Measurements from ENCODE around the gene ATOX1. TPM values are rescaled to one million over a fixed set of nuclear protein-coding genes. Genes with fewer than 3 reads are reported as not detected.

Gene ATOX1
- total RNA-seq, 4 donors from 2014 or later = 61.6 to 145 (median 74.6) TPM

GRCh38 chr5:151758141-151758429 is 346 bp downstream of the ATOX1 start:
- no peaks in the 10 kb centered on the region for H3K9me3 ChIP-seq
- peak; percentile 40 for ATAC-seq
- peak overlapping the region; percentile 30 to 92 (median 88) for H3K27ac ChIP-seq
- 0% methylated on average over 3 of the region's 11 CpGs; no CpG with 5 or more reads in 1 of the 2 donors for WGBS, 2 donors (ENCODE audit: low coverage in 1 of 2)
- H3K27me3 ChIP-seq = no peaks in the 10 kb centered on the region
- H3K4me3 ChIP-seq = peak overlapping the region; percentile 79 to 82
- H3K36me3 ChIP-seq = peaks cover 0 to 6% of the 10 kb centered on the region in 2 donors
- no peak for TF ChIP-seq CTCF (IDR thresholded peaks at IDR 0.05)
- TF ChIP-seq POLR2AphosphoS5 (IDR thresholded peaks at IDR 0.05) = no peak
- TF ChIP-seq EP300 (IDR thresholded peaks at IDR 0.05) = no peak
- no peak for TF ChIP-seq POLR2A (IDR thresholded peaks at IDR 0.05)
- peaks cover 4 to 39% (median 12%) of the 10 kb centered on the region in 3 donors for H3K4me1 ChIP-seq

GRCh38 chr5:151757233-151758140 is 944 bp downstream of the ATOX1 start:
- Histone ChIP-seq H3K27me3 (no peaks in the 10 kb centered on the region), H3K9me3 (no peaks in the 10 kb centered on the region), H3K4me3 (peak overlapping the region; percentile 79 to 82), H3K27ac (peak overlapping the region in 3 of 4 donors; percentile 87 to 92 (median 89)), H3K36me3 (peaks cover 0 to 12% of the 10 kb centered on the region in 2 donors), H3K4me1 (peaks cover 4 to 39% (median 12%) of the 10 kb centered on the region in 3 donors)
- WGBS, 2 donors (ENCODE audit: low coverage in 1 of 2) = 0 to 9% methylated on average over 1 to 6 of the region's 9 CpGs
- TF ChIP-seq POLR2AphosphoS5 (IDR thresholded peaks at IDR 0.05) (no peak), POLR2A (IDR thresholded peaks at IDR 0.05) (no peak), EP300 (IDR thresholded peaks at IDR 0.05) (no peak), CTCF (IDR thresholded peaks at IDR 0.05) (no peak)
- no peak for ATAC-seq

GRCh38 chr5:151755383-151755782 is 3.0 kb downstream of the ATOX1 start:
- ATAC-seq = no peak
- H3K27me3 ChIP-seq = no peaks in the 10 kb centered on the region
- no peak overlapping the region for H3K27ac ChIP-seq
- no peak for TF ChIP-seq CTCF (IDR thresholded peaks at IDR 0.05)
- TF ChIP-seq POLR2AphosphoS5 (IDR thresholded peaks at IDR 0.05) = no peak
- TF ChIP-seq EP300 (IDR thresholded peaks at IDR 0.05) = no peak
- no peak for TF ChIP-seq POLR2A (IDR thresholded peaks at IDR 0.05)
- WGBS, 2 donors (ENCODE audit: low coverage in 1 of 2) = 78 to 80% methylated on average over 1 to 2 of the region's 3 CpGs
- H3K36me3 ChIP-seq = peaks cover 0 to 12% of the 10 kb centered on the region in 2 donors
- H3K4me1 ChIP-seq = peaks cover 4 to 39% (median 12%) of the 10 kb centered on the region in 3 donors
- no peak overlapping the region for H3K4me3 ChIP-seq
- no peaks in the 10 kb centered on the region for H3K9me3 ChIP-seq

GRCh38 chr5:151751593-151751992 is 6.8 kb downstream of the ATOX1 start:
- Histone ChIP-seq H3K27me3 (no peaks in the 10 kb centered on the region), H3K36me3 (peaks cover 0 to 18% of the 10 kb centered on the region in 2 donors), H3K4me1 (peaks cover 0 to 40% (median under 1%) of the 10 kb centered on the region in 3 donors), H3K27ac (no peak overlapping the region), H3K4me3 (no peak overlapping the region), H3K9me3 (no peaks in the 10 kb centered on the region)
- 100% methylated on average over 1 of the region's 4 CpGs for WGBS, 2 donors (ENCODE audit: low coverage in 1 of 2)
- ATAC-seq = no peak
- TF ChIP-seq CTCF (IDR thresholded peaks at IDR 0.05) = no peak
- TF ChIP-seq POLR2AphosphoS5 (IDR thresholded peaks at IDR 0.05) = no peak
- no peak for TF ChIP-seq EP300 (IDR thresholded peaks at IDR 0.05)
- TF ChIP-seq POLR2A (IDR thresholded peaks at IDR 0.05) = no peak

GRCh38 chr5:151751091-151751490 is 7.3 kb downstream of the ATOX1 start:
- Histone ChIP-seq H3K27ac (no peak overlapping the region), H3K36me3 (peaks cover 0 to 23% of the 10 kb centered on the region in 2 donors), H3K4me1 (peaks cover 0 to 40% (median 6%) of the 10 kb centered on the region in 3 donors), H3K27me3 (no peaks in the 10 kb centered on the region), H3K4me3 (no peak overlapping the region), H3K9me3 (no peaks in the 10 kb centered on the region)
- no peak for ATAC-seq
- WGBS, 2 donors (ENCODE audit: low coverage in 1 of 2) = no CpG with 5 or more reads among the region's 4 CpGs
- no peak for TF ChIP-seq CTCF (IDR thresholded peaks at IDR 0.05)
- no peak for TF ChIP-seq POLR2A (IDR thresholded peaks at IDR 0.05)
- TF ChIP-seq POLR2AphosphoS5 (IDR thresholded peaks at IDR 0.05) = no peak
- TF ChIP-seq EP300 (IDR thresholded peaks at IDR 0.05) = no peak
